Endothelial cell of umbilical vein (primary cell): ENCODE measurements around the gene SMARCA4.

Source experiments
- TF ChIP-seq, protein P1 (sequence below): IDR thresholded peaks from 2 replicates; pipeline ENCODE4 v1.6.1; 2011; ENCODE audit not compliant: insufficient read depth, insufficient read length
- TF ChIP-seq, protein P2 (sequence below), 2 donors: IDR thresholded peaks; 1 replicate in 1 of 2; 2 replicates in 1 of 2; pipeline ENCODE4 v1.5.1; 2011; ENCODE audit warnings: low read length in 2 of 2, mild to moderate bottlenecking in 2 of 2, moderate library complexity in 2 of 2, control low read depth in 1 of 2, inconsistent platforms in 1 of 2, low read depth in 1 of 2; ENCODE audit not compliant: insufficient read depth in 1 of 2; ENCODE audit errors: extremely low read depth in 1 of 2

DNA sequence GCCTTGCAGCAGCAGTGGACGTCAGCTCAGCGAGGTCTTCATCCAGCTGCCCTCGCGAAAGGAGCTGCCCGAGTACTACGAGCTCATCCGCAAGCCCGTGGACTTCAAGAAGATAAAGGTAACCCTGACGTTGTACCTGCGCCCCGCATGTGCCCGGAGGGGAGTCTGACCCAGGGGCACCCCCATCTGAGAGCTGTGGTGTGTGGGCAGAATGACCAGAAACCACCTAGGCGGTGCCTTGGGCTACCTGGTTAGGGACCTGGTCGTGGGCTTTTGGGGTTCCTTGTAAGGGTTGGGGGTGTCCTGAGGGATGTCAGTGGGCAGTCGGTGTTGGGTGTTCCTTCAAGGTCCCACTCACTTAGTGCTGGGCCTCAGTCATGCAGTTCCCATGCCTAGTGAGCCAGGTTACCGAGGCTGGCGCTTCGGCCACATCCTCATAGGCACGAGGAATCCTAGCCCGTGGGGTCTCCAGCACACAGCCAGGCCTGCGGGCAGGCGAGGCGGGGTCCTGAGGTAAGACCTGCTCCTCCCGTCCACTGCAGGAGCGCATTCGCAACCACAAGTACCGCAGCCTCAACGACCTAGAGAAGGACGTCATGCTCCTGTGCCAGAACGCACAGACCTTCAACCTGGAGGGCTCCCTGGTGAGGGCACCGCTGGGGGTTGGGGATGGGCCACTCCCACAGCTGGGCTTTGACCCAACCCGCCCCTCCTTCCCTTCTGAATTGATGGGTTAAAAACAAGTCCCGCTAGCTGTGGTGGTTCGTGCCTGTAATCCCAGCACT is 97.6 kb downstream of the SMARCA4 start:
- TF ChIP-seq, protein P1, sequence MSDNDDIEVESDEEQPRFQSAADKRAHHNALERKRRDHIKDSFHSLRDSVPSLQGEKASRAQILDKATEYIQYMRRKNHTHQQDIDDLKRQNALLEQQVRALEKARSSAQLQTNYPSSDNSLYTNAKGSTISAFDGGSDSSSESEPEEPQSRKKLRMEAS: no peak
- TF ChIP-seq, protein P2, sequence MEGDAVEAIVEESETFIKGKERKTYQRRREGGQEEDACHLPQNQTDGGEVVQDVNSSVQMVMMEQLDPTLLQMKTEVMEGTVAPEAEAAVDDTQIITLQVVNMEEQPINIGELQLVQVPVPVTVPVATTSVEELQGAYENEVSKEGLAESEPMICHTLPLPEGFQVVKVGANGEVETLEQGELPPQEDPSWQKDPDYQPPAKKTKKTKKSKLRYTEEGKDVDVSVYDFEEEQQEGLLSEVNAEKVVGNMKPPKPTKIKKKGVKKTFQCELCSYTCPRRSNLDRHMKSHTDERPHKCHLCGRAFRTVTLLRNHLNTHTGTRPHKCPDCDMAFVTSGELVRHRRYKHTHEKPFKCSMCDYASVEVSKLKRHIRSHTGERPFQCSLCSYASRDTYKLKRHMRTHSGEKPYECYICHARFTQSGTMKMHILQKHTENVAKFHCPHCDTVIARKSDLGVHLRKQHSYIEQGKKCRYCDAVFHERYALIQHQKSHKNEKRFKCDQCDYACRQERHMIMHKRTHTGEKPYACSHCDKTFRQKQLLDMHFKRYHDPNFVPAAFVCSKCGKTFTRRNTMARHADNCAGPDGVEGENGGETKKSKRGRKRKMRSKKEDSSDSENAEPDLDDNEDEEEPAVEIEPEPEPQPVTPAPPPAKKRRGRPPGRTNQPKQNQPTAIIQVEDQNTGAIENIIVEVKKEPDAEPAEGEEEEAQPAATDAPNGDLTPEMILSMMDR (IDR thresholded peaks at IDR 0.05; ENCODE audit: extremely low read depth in 1 of 2, insufficient read depth in 1 of 2, low read depth in 1 of 2, low read length in 2 of 2): no peak
